Progenitor cell of endocrine pancreas (in vitro differentiated cells): ENCODE measurements around the gene CNIH2. TPM values are rescaled to one million over a fixed set of nuclear protein-coding genes. Genes with fewer than 3 reads are reported as not detected.
A peak's percentile ranks its signal among the peaks of the same experiment; 100 is the strongest.
"Not testable (repeated sequence)": the region's sequence is repeated elsewhere in the genome, so short reads cannot be mapped to it uniquely, and the experiment has no call there.

Experiments
- DNase-seq: peaks from one replicate; pipeline ENCODE4 v3.0.0; 2021; ENCODE audit warnings: low spot score; ENCODE audit not compliant: unreplicated experiment
- H3K27ac Mint-ChIP-seq: 2 replicates; pipeline ENCODE4 v1.8.0; 2021; ENCODE audit warnings: mild to moderate bottlenecking, moderate library complexity, mixed read lengths
- H3K27me3 Mint-ChIP-seq: 2 replicates; pipeline ENCODE4 v1.8.0; 2021; ENCODE audit warnings: mixed read lengths
- H3K36me3 Mint-ChIP-seq: 2 replicates; pipeline ENCODE4 v1.8.0; 2022; ENCODE audit warnings: mixed read lengths; ENCODE audit not compliant: insufficient read depth
- H3K4me1 Mint-ChIP-seq: 2 replicates; pipeline ENCODE4 v1.8.0; 2021; ENCODE audit warnings: low read depth, mixed read lengths
- H3K4me3 Mint-ChIP-seq: 2 replicates; pipeline ENCODE4 v1.8.0; 2021; ENCODE audit warnings: low read depth, mild to moderate bottlenecking, moderate library complexity, mixed read lengths
- H3K9me3 Mint-ChIP-seq: 2 replicates; pipeline ENCODE4 v1.8.0; 2021; ENCODE audit warnings: low read depth, mixed read lengths
- CTCF ChIP-seq: fragments of 200-600 bp; sonication (generic); IDR thresholded peaks from one replicate; pipeline ENCODE4 v1.5.0; 2021; ENCODE audit warnings: antibody characterized with exemption, mild to moderate bottlenecking; ENCODE audit not compliant: unreplicated experiment
- total RNA-seq: library from RNA; stranded (reverse); gene quantifications from 2 replicates; pipeline ENCODE4 v1.2.1, GENCODE V29; 2021

Gene CNIH2
- total RNA-seq, 1 donor from 2014 or later: 21.3 TPM

GRCh38 chr11:66275984-66276612 is 1.9 kb upstream of the CNIH2 start:
- no peak for DNase-seq
- Mint-ChIP-seq H3K27me3 (peaks cover 6% of the 10 kb centered on the region), H3K4me1 (peaks cover 11% of the 10 kb centered on the region), H3K27ac (no peak overlapping the region), H3K9me3 (no peaks in the 10 kb centered on the region), H3K36me3 (peaks cover 12% of the 10 kb centered on the region), H3K4me3 (no peak overlapping the region)
- TF ChIP-seq CTCF: no peak

- not testable (repeated sequence) for DNase-seq, H3K27ac Mint-ChIP-seq, H3K9me3 Mint-ChIP-seq, H3K4me3 Mint-ChIP-seq, H3K27me3 Mint-ChIP-seq
- Mint-ChIP-seq H3K4me1 (peaks cover 13% of the 10 kb centered on the region), H3K36me3 (peaks cover 12% of the 10 kb centered on the region)
Measured at GRCh38 chr11:66276619-66277018, 1.4 kb upstream of the CNIH2 start.

GRCh38 chr11:66277064-66277463 is 911 bp upstream of the CNIH2 start:
- DNase-seq, H3K27me3 Mint-ChIP-seq, H3K9me3 Mint-ChIP-seq, H3K27ac Mint-ChIP-seq, H3K4me3 Mint-ChIP-seq: not testable (repeated sequence)
- Mint-ChIP-seq H3K4me1 (peaks cover 13% of the 10 kb centered on the region), H3K36me3 (peaks cover 12% of the 10 kb centered on the region)

GRCh38 chr11:66278363-66279091 is 552 bp downstream of the CNIH2 start:
- Mint-ChIP-seq H3K4me3 (peak overlapping the region; percentile 50), H3K4me1 (peaks cover 13% of the 10 kb centered on the region), H3K9me3 (no peaks in the 10 kb centered on the region), H3K27me3 (peaks cover 7% of the 10 kb centered on the region), H3K27ac (no peak overlapping the region), H3K36me3 (peaks cover 7% of the 10 kb centered on the region)
- TF ChIP-seq CTCF: no peak
- no peak for DNase-seq

GRCh38 chr11:66279092-66279734 is 1.2 kb downstream of the CNIH2 start:
- Mint-ChIP-seq H3K9me3 (no peaks in the 10 kb centered on the region), H3K4me1 (peaks cover 13% of the 10 kb centered on the region), H3K36me3 (peaks cover 4% of the 10 kb centered on the region), H3K27ac (no peak overlapping the region), H3K4me3 (peak overlapping the region; percentile 58), H3K27me3 (peaks cover 7% of the 10 kb centered on the region)
- TF ChIP-seq CTCF: no peak
- no peak for DNase-seq

GRCh38 chr11:66280428-66280827 is 2.5 kb downstream of the CNIH2 start:
- no peak for TF ChIP-seq CTCF
- H3K9me3 Mint-ChIP-seq: no peaks in the 10 kb centered on the region
- peaks cover 2% of the 10 kb centered on the region for H3K36me3 Mint-ChIP-seq
- peaks cover 13% of the 10 kb centered on the region for H3K4me1 Mint-ChIP-seq
- peaks cover 7% of the 10 kb centered on the region for H3K27me3 Mint-ChIP-seq
- H3K27ac Mint-ChIP-seq: no peak overlapping the region
- DNase-seq: no peak
- no peak overlapping the region for H3K4me3 Mint-ChIP-seq
